Pons (tissue), 1 donor: ENCODE measurements around the gene MARCHF10.
A peak's percentile ranks its signal among the peaks of the same experiment; 100 is the strongest.

Experiments
- DNase-seq: peaks from one replicate; pipeline ENCODE4 v3.0.0-alpha.2; 2016; ENCODE audit warnings: low spot score

Gene MARCHF10

GRCh38 chr17:62717889-62718288 lies 90.2 kb downstream of the MARCHF10 start:
- no peak for DNase-seq

- no peak for DNase-seq
Observed at GRCh38 chr17:62717589-62717855, 90.6 kb downstream of the MARCHF10 start.

- DNase-seq = no peak
Observed at GRCh38 chr17:62716834-62717588, 91.1 kb downstream of the MARCHF10 start.

- no peak for DNase-seq
Observed at GRCh38 chr17:62715882-62716390, 92.2 kb downstream of the MARCHF10 start.

GRCh38 chr17:62714016-62714777 lies 93.9 kb downstream of the MARCHF10 start:
- no peak for DNase-seq

GRCh38 chr17:62713086-62713881 lies 94.8 kb downstream of the MARCHF10 start:
- DNase-seq = no peak

GRCh38 chr17:62712171-62712581 lies 95.9 kb downstream of the MARCHF10 start:
- peak; percentile 24 for DNase-seq

GRCh38 chr17:62708587-62708986 lies 99.5 kb downstream of the MARCHF10 start:
- DNase-seq = no peak

GRCh38 chr17:62707425-62707739 lies 100.7 kb downstream of the MARCHF10 start:
- no peak for DNase-seq

- DNase-seq = no peak
Observed at GRCh38 chr17:62706598-62707424, 101.3 kb downstream of the MARCHF10 start.

- peak; percentile 95 for DNase-seq
Observed at GRCh38 chr17:62705778-62706597, 102.1 kb downstream of the MARCHF10 start.

GRCh38 chr17:62705156-62705777 lies 102.8 kb downstream of the MARCHF10 start:
- peak; percentile 68 for DNase-seq

- peak; percentile 28 for DNase-seq
Observed at GRCh38 chr17:62704381-62704971, 103.6 kb downstream of the MARCHF10 start.

GRCh38 chr17:62703776-62704380 lies 104.2 kb downstream of the MARCHF10 start:
- peak; percentile 64 for DNase-seq

- DNase-seq = no peak
Observed at GRCh38 chr17:62703261-62703775, 104.8 kb downstream of the MARCHF10 start.

GRCh38 chr17:62702746-62703260 lies 105.3 kb downstream of the MARCHF10 start:
- DNase-seq = no peak

GRCh38 chr17:62701706-62702085 lies 106.4 kb downstream of the MARCHF10 start:
- no peak for DNase-seq

GRCh38 chr17:62700964-62701705 lies 107.0 kb downstream of the MARCHF10 start:
- no peak for DNase-seq
